K562 (cell line): ENCODE results near the gene GJA9. TPM values are rescaled to one million over a fixed set of nuclear protein-coding genes. Genes with fewer than 3 reads are reported as not detected.

Experiments used
- BDP1 ChIP-seq: IDR thresholded peaks from 3 replicates; pipeline ENCODE4 v1.6.1; 2011; ENCODE audit not compliant: insufficient read length, insufficient read depth
- BRF1 ChIP-seq: IDR thresholded peaks from 3 replicates; pipeline ENCODE4 v1.6.1; 2011; ENCODE audit warnings: borderline replicate concordance, mild to moderate bottlenecking; ENCODE audit not compliant: insufficient read length; ENCODE audit errors: extremely low read depth
- CBFB ChIP-seq: sonication (generic); formaldehyde crosslinking; IDR thresholded peaks from 2 replicates; pipeline ENCODE4 v1.4.0; 2020; ENCODE audit warnings: mild to moderate bottlenecking, missing genetic modification reagents
- CUX1 ChIP-seq: fragments of 200-800 bp; sonication (Bioruptor generic); IDR thresholded peaks from 2 replicates; pipeline ENCODE4 v1.6.1; 2016; ENCODE audit warnings: missing genetic modification characterization, missing compliant biosample characterization
- DNMT1 ChIP-seq: fragments of 450-650 bp; IDR thresholded peaks from 2 replicates; pipeline ENCODE4 v1.6.1; 2016; ENCODE audit warnings: antibody characterized with exemption, mild to moderate bottlenecking
- FOS ChIP-seq: IDR thresholded peaks from 3 replicates; pipeline ENCODE4 v1.6.1; 2011; ENCODE audit not compliant: insufficient read length; ENCODE audit errors: extremely low read depth
- FOXO4 ChIP-seq: fragments of 450-650 bp; formaldehyde crosslinking; IDR thresholded peaks from 2 replicates; pipeline ENCODE4 v1.4.0; 2020; ENCODE audit warnings: mild to moderate bottlenecking, moderate library complexity
- IRF2 ChIP-seq: sonication (generic); formaldehyde crosslinking; IDR thresholded peaks from 2 replicates; pipeline ENCODE4 v1.8.1; 2022; ENCODE audit warnings: mild to moderate bottlenecking, missing genetic modification reagents
- MCM7 ChIP-seq, 2 experiments: fragments of 450-650 bp; IDR thresholded peaks; 2 replicates each; pipeline ENCODE4 v1.6.1; 2016 to 2018
- MTA2 ChIP-seq: fragments of 450-650 bp; IDR thresholded peaks from 2 replicates; pipeline ENCODE4 v1.6.1; 2016; ENCODE audit warnings: low read depth
- POLR2H ChIP-seq: IDR thresholded peaks from 2 replicates; pipeline ENCODE4 v1.6.1; 2016; ENCODE audit warnings: missing genetic modification characterization, low read depth, mild to moderate bottlenecking, control low read depth, missing compliant biosample characterization, moderate library complexity
- TRIM28 ChIP-seq: fragments of 450-650 bp; IDR thresholded peaks from 2 replicates; pipeline ENCODE4 v1.6.1; 2017
- XRCC4 ChIP-seq: IDR thresholded peaks from one replicate; pipeline ENCODE4 v1.6.1; 2011; ENCODE audit not compliant: insufficient read depth, insufficient read length; ENCODE audit errors: extremely low read depth
- polyA plus RNA-seq, 8 experiments: library from polyadenylated mRNA; depleted of rRNA in 4 of 8; stranded (reverse) in 5 of 8; unstranded in 3 of 8; fragments of >200 nt; fragmentation: Nextera tagmentation in 2 of 8; fragmentation: Illumina TruSeq in 1 of 8; extraction: Ambion mirVana in 2 of 8; extraction: Trizol in 1 of 8; gene quantifications; 2 replicates each; pipeline versions ENCODE4 v1.2.1 to v1.2.3, GENCODE V29; 2011 to 2014; ENCODE audit warnings: inconsistent platforms in 1 of 8, missing spikeins in 1 of 8
- total RNA-seq, 7 experiments: library from RNA; depleted of rRNA in 6 of 7; stranded (reverse); fragments of >200 nt in 6 of 7; fragmentation: Illumina TruSeq in 2 of 7; extraction: Trizol in 2 of 7; gene quantifications; 2 replicates each; pipeline versions ENCODE4 v1.2.1 to v1.2.3, GENCODE V29; 2011 to 2021; ENCODE audit warnings: low replicate concordance in 1 of 7
- TF ChIP-seq, protein P1 (sequence below): fragments of 150-350 bp; conservative IDR thresholded peaks from 2 replicates; pipeline ENCODE4 v1.6.1; 2014; ENCODE audit warnings: low read length
- TF ChIP-seq, protein P2 (sequence below): fragments of 250-450 bp; sonication (Bioruptor Pico); IDR thresholded peaks from 2 replicates; pipeline ENCODE4 v1.5.0; 2021
- TF ChIP-seq, protein P3 (sequence below): fragments of 450-650 bp; IDR thresholded peaks from 2 replicates; pipeline ENCODE4 v1.6.1; 2018; ENCODE audit warnings: mild to moderate bottlenecking, low read depth; ENCODE audit not compliant: partially characterized antibody
- TF ChIP-seq, protein P4 (sequence below): fragments of 450-650 bp; formaldehyde crosslinking; IDR thresholded peaks from 2 replicates; pipeline ENCODE4 v1.4.0; 2020; ENCODE audit warnings: mild to moderate bottlenecking

The GJA9 gene
- total and polyA plus RNA-seq, 9 of the 15 experiments (the other 6 are each of a cell fraction or from before 2014, with no cell fraction given): not detected

GRCh38 chr1:38905985-38906384 lies 24.6 kb upstream of the GJA9 start (continued):
- no peak for TF ChIP-seq CUX1
- TF ChIP-seq CBFB (CRISPR knock-in tag): no peak
- TF ChIP-seq MTA2: no peak
- TF ChIP-seq BDP1: no peak
- no peak for TF ChIP-seq FOXO4
- TF ChIP-seq, protein P1, sequence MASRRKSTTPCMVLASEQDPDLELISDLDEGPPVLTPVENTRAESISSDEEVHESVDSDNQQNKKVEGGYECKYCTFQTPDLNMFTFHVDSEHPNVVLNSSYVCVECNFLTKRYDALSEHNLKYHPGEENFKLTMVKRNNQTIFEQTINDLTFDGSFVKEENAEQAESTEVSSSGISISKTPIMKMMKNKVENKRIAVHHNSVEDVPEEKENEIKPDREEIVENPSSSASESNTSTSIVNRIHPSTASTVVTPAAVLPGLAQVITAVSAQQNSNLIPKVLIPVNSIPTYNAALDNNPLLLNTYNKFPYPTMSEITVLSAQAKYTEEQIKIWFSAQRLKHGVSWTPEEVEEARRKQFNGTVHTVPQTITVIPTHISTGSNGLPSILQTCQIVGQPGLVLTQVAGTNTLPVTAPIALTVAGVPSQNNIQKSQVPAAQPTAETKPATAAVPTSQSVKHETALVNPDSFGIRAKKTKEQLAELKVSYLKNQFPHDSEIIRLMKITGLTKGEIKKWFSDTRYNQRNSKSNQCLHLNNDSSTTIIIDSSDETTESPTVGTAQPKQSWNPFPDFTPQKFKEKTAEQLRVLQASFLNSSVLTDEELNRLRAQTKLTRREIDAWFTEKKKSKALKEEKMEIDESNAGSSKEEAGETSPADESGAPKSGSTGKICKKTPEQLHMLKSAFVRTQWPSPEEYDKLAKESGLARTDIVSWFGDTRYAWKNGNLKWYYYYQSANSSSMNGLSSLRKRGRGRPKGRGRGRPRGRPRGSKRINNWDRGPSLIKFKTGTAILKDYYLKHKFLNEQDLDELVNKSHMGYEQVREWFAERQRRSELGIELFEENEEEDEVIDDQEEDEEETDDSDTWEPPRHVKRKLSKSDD: no peak
- no peak for TF ChIP-seq IRF2 (CRISPR knock-in tag)
- no peak for TF ChIP-seq FOS
- TF ChIP-seq POLR2H (tag): no peak
- TF ChIP-seq MCM7 (IDR thresholded peaks at IDR 0.05): no peak
- no peak for TF ChIP-seq XRCC4
- no peak for TF ChIP-seq BRF1
- no peak for TF ChIP-seq DNMT1
- TF ChIP-seq, protein P2, sequence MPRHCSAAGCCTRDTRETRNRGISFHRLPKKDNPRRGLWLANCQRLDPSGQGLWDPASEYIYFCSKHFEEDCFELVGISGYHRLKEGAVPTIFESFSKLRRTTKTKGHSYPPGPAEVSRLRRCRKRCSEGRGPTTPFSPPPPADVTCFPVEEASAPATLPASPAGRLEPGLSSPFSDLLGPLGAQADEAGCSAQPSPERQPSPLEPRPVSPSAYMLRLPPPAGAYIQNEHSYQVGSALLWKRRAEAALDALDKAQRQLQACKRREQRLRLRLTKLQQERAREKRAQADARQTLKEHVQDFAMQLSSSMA: no peak
- TF ChIP-seq TRIM28: peak; percentile 85
- TF ChIP-seq, protein P3, sequence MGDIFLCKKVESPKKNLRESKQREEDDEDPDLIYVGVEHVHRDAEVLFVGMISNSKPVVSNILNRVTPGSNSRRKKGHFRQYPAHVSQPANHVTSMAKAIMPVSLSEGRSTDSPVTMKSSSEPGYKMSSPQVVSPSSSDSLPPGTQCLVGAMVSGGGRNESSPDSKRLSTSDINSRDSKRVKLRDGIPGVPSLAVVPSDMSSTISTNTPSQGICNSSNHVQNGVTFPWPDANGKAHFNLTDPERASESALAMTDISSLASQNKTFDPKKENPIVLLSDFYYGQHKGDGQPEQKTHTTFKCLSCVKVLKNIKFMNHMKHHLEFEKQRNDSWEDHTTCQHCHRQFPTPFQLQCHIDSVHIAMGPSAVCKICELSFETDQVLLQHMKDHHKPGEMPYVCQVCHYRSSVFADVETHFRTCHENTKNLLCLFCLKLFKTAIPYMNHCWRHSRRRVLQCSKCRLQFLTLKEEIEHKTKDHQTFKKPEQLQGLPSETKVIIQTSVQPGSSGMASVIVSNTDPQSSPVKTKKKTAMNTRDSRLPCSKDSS: peak; percentile 82
- TF ChIP-seq, protein P4, sequence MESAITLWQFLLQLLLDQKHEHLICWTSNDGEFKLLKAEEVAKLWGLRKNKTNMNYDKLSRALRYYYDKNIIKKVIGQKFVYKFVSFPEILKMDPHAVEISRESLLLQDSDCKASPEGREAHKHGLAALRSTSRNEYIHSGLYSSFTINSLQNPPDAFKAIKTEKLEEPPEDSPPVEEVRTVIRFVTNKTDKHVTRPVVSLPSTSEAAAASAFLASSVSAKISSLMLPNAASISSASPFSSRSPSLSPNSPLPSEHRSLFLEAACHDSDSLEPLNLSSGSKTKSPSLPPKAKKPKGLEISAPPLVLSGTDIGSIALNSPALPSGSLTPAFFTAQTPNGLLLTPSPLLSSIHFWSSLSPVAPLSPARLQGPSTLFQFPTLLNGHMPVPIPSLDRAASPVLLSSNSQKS (CRISPR knock-in tag): no peak
